Activated CD4-positive, alpha-beta T cell treated with anti-CD3 and anti-CD28 coated beads for 24 hours (primary cell): ENCODE results near the gene CEP68.
"Not testable (repeated sequence)": the region's sequence is repeated elsewhere in the genome, so short reads cannot be mapped to it uniquely, and the experiment has no call there.

Experiments used
- DNase-seq, 2 donors: peaks; one replicate each; pipeline ENCODE4 v3.0.0-alpha.2; 2020; ENCODE audit warnings: low read depth in 2 of 2

CEP68 gene

DNA sequence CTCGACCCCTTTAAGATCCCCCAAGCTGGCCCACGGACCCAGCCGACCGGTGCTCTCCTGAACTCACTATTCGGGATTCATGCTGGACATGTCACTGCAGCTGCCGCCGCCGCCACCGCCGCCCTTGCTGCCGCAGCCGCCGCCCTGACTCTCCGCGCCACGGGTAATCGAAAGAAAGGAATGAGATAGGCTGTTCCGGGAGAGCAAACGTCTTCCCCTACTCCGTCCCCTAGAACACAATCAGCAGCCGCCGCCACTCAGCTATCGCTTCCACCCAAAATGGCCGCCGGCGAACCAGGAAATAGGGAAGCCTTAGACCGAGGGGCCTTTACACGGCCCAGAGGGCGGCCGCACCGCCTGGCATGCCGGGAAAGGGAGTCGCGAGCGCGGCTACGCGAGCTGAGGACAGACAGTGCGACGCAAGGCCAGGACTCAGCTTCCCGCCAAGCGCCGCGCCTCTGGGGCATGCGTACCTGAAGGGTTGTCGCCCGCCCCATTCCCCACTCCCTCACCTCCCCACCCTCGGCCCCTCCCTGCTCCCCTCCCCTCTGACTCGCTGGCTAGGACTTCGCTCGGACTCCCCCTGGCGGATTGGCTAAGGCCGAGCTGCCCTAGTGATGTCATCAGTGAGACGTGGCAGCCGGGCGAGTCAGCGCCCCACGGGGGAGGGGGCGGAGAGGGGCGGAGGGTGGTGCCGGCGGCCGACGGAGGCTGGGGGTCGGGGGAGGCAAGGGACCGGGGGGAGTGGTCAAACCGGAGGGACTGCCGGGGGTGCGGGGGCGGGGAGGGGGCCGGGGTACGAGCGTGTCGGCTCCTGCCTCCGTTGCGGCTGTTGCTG is 73.8 kb downstream of the CEP68 start, which contains the start of gene RAB1A:
Gene RAB1A, minus strand, starts transcription at position 281 of the 838 bp plus-strand sequence. Its CDS starts 191 bp downstream, at position 90.
- DNase-seq, result peak; percentile 97 to 99

DNA sequence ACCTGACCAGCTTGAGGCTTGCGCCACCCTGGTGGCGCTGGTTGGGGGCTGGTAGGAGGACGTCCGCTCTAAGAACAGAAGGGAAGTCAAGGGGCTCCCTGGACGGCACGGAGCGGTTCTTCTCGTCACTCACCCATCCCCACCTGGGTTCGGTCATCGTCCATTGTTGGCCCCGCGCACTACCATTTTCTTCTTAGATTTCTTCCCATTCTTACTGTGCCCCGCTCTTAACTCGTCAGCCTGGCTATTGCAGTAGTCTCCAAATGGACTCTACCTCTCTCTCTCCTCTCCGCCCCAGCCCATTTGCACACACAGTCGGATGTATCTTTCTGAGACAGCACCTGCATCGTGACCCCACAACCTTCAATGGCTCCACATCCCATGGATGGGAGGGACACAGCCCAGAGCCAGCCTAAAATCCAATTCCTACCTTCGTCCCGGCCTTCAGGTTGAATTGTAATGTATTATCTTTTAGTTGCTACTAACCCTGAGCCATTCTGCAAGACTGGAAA is 74.5 kb downstream of the CEP68 start:
- no peak for DNase-seq

DNA sequence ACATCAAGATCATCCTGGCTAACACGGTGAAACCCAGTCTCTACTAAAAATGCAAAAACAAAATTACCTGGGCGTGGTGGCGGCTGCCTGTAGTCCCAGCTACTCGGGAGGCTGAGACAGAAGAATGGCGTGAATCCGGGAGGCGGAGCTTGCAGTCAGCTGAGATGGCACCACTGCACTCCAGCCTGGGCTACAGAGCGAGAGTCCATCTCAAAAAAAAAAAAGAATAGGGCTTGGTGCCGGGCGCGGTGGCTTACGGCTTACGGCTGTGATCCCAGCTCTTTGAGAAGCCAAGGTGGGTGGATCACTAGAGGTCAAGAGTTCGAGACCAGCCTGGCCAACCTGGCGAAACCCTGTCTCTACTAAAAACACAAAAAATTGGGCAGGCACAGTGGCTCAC is 76.7 kb downstream of the CEP68 start:
- not testable (repeated sequence) for DNase-seq

DNA sequence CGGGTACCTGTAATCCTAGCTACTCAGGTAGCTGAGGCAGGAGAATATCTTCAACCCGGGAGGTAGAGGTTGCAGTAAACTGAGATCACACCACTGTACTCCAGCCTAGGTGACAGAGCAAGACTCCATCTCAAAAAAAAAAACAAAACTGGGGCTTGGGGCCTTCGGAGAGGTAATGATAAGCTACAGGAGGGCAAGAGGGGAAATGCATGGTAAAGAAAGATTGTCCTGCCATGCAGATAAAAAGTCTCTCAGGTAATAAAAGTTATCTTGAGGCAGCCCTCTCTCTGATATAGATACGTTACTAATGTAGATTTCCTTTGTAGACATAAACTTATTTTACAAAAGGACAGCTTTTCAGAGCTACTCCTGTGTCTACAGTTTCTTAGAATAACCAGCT is 77.4 kb downstream of the CEP68 start:
- DNase-seq, result no peak

DNA sequence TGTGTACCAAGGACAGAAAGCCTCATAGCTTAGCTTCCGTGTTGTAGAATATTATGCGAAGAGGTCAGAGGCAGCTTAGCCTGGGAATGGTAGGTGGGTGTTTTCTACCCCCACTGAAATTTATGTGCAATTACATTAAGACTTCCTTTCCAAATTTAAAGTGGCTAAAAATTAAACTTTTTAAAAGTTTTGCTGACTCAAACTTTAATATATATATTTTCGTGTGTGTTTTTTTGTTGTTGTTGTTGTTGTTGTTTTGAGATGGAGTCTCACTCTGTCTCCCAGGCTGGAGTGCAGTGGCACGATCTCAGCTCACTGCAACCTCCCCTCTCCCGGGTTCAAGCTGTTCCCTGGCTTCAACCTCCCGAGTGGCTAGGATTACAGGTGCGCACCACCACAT is 77.9 kb downstream of the CEP68 start:
- DNase-seq, result no peak

DNA sequence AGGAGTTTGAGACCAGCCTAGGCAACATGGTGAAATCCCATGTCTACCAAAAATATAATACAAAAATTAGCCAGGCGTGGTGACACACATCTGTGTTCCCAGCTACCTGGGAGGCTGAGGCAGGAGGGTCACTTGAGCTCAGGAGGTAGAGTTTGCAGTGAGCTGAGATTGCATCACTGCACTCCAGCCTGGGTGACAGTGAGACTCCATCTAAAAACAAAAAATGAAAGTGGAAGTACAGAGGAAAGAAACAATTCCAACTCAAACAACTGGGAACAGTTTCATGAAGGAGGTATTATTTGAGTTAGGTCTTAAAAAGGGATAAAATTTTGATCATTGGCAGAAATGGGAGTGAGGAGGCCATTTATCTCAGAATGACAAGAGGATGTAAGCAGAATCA is 80.0 kb downstream of the CEP68 start:
- DNase-seq, result no peak
